ENCODE data around the gene DUSP18.

The DUSP18 gene

GRCh38 chr22:30662040-30662439, 5.6 kb downstream of the DUSP18 start:
- peaks cover 52% of the 10 kb centered on the region for H3K36me3 Mint-ChIP-seq
- H3K27me3 Mint-ChIP-seq, result no peaks in the 10 kb centered on the region
- H3K4me3 Mint-ChIP-seq, result no peak overlapping the region
- no peak for ATAC-seq
- peaks cover 24% of the 10 kb centered on the region for H3K4me1 Mint-ChIP-seq
- H3K9me3 Mint-ChIP-seq, result no peaks in the 10 kb centered on the region
- H3K27ac Mint-ChIP-seq, result no peak overlapping the region

GRCh38 chr22:30655532-30655931, 12.1 kb downstream of the DUSP18 start:
- H3K27ac Mint-ChIP-seq, result no peak overlapping the region
- peaks cover 32% of the 10 kb centered on the region for H3K36me3 Mint-ChIP-seq
- H3K4me1 Mint-ChIP-seq, result peaks cover 4% of the 10 kb centered on the region
- no peaks in the 10 kb centered on the region for H3K27me3 Mint-ChIP-seq
- H3K9me3 Mint-ChIP-seq, result no peaks in the 10 kb centered on the region
- H3K4me3 Mint-ChIP-seq, result no peak overlapping the region
- no peak for ATAC-seq

GRCh38 chr22:30654361-30654760, 13.3 kb downstream of the DUSP18 start:
- Mint-ChIP-seq H3K4me3 (no peak overlapping the region), H3K27me3 (no peaks in the 10 kb centered on the region), H3K27ac (no peak overlapping the region), H3K9me3 (no peaks in the 10 kb centered on the region), H3K36me3 (peaks cover 21% of the 10 kb centered on the region), H3K4me1 (peaks cover 12% of the 10 kb centered on the region)
- no peak for ATAC-seq

DNA sequence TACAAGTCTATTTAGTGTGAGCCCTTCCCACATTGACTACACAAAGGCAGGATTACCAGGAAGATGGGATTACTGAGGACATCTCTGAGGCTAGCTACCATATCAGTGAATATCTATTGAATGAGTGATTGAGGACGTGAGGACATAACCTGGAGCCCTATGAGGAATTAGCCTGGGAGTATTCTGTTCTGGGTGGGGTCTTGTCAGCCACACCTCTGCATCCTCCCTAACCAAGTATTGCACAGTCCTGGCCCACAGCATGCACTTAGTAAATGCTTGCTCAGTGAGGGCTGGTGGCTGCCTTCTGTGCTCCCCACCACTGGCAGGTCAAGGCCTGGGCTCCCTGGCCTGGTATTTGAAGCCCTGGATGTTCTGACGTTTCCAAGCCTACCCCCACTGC, 14.8 kb downstream of the DUSP18 start:
- no peaks in the 10 kb centered on the region for H3K27me3 Mint-ChIP-seq
- H3K4me1 Mint-ChIP-seq, result peaks cover 26% of the 10 kb centered on the region
- H3K36me3 Mint-ChIP-seq, result peaks cover 9% of the 10 kb centered on the region
- no peaks in the 10 kb centered on the region for H3K9me3 Mint-ChIP-seq
- no peak for ATAC-seq
- H3K27ac Mint-ChIP-seq, result no peak overlapping the region
- no peak overlapping the region for H3K4me3 Mint-ChIP-seq

DNA sequence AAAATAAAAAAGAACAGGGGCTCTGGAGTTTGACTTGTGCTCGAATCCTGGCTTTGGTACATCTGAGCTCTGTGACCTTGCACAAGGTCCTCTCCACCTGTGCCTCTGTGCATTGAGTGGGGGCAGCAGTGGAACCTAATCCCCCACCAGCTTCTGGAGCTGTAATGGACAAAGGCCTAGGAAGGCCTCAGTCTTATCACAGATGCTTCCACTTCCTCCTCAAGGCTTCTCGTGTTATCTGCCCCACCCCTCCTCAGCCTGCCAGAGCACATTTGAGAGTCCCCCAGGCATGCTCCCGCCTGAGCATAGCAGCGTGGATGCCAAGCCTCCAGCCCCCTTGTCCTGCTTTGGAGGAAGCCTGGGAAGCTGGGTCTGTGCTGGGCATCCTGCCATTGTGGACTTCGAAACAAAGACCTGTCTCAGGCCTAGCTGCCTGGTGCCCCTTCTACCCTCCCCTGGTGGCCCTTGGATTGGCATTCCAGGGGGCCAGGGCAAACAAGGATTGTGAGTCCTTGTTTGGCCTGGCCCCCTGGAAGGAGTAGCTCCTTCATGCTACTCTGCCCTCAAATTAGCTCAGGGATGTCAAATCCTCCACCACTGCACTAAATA, 17.1 kb downstream of the DUSP18 start:
- Mint-ChIP-seq H3K4me3 (no peak overlapping the region), H3K27ac (peak overlapping the region; percentile 78), H3K36me3 (peaks cover 9% of the 10 kb centered on the region), H3K9me3 (no peaks in the 10 kb centered on the region), H3K4me1 (peaks cover 27% of the 10 kb centered on the region), H3K27me3 (no peaks in the 10 kb centered on the region)
- no peak for ATAC-seq

DNA sequence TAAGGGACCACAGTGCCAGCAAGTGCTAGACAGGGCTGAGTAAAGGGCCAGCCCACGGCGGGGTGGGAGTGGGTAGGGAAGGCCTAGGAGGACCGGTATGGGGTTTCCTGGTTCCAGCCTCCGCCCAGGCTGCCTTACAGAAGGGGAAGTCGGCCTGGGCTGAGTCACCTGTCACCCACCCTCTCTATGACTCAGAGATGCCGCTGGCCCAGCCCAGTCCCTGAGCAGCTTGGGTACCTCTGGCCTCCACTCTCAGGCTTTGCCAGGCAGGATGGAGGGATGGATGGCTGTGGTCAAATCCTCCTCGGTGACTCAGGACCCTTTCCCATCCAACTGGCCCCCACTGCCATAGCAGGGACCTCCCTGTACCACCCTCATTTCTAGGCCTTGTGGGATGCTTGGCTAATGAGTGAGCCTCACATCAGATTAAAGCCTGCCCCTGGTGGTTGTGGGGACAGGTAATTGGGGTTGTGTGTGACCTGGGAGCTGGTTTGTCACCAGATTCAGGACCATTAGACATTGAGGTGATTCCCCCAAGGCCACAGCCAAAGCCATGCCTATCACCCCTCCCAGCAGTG, 18.2 kb downstream of the DUSP18 start:
- peaks cover 5% of the 10 kb centered on the region for H3K36me3 Mint-ChIP-seq
- ATAC-seq, result peak; percentile 97

GRCh38 chr22:30648825-30649224, 18.9 kb downstream of the DUSP18 start:
- no peak overlapping the region for H3K4me3 Mint-ChIP-seq
- H3K27me3 Mint-ChIP-seq, result no peaks in the 10 kb centered on the region
- peak overlapping the region; percentile 78 for H3K27ac Mint-ChIP-seq
- no peaks in the 10 kb centered on the region for H3K36me3 Mint-ChIP-seq
- no peaks in the 10 kb centered on the region for H3K9me3 Mint-ChIP-seq
- H3K4me1 Mint-ChIP-seq, result peaks cover 34% of the 10 kb centered on the region
- no peak for ATAC-seq

More for the DNA sequence above, 18.2 kb downstream of the DUSP18 start:
- Mint-ChIP-seq H3K9me3 (no peaks in the 10 kb centered on the region), H3K4me1 (peaks cover 27% of the 10 kb centered on the region), H3K27me3 (no peaks in the 10 kb centered on the region), H3K4me3 (no peak overlapping the region), H3K27ac (peak overlapping the region; percentile 78)

- Mint-ChIP-seq H3K4me3 (no peak overlapping the region), H3K27me3 (no peaks in the 10 kb centered on the region), H3K9me3 (no peaks in the 10 kb centered on the region), H3K27ac (no peak overlapping the region), H3K4me1 (peaks cover 44% of the 10 kb centered on the region), H3K36me3 (no peaks in the 10 kb centered on the region)
- ATAC-seq, result no peak
Measured at GRCh38 chr22:30647536-30647935, 20.1 kb downstream of the DUSP18 start.

- H3K36me3 Mint-ChIP-seq, result no peaks in the 10 kb centered on the region
- H3K27ac Mint-ChIP-seq, result no peak overlapping the region
- H3K9me3 Mint-ChIP-seq, result no peaks in the 10 kb centered on the region
- H3K27me3 Mint-ChIP-seq, result no peaks in the 10 kb centered on the region
- peaks cover 44% of the 10 kb centered on the region for H3K4me1 Mint-ChIP-seq
- no peak overlapping the region for H3K4me3 Mint-ChIP-seq
- ATAC-seq, result no peak
Measured at GRCh38 chr22:30646518-30647160, 21.0 kb downstream of the DUSP18 start.

GRCh38 chr22:30643055-30643875, 24.4 kb downstream of the DUSP18 start:
- peaks cover 6% of the 10 kb centered on the region for H3K36me3 Mint-ChIP-seq
- H3K27me3 Mint-ChIP-seq, result no peaks in the 10 kb centered on the region
- peak overlapping the region; percentile 16 for H3K27ac Mint-ChIP-seq
- H3K4me1 Mint-ChIP-seq, result peaks cover 22% of the 10 kb centered on the region
- peak; percentile 7 for ATAC-seq
- H3K9me3 Mint-ChIP-seq, result peaks cover 3% of the 10 kb centered on the region
- H3K4me3 Mint-ChIP-seq, result no peak overlapping the region

DNA sequence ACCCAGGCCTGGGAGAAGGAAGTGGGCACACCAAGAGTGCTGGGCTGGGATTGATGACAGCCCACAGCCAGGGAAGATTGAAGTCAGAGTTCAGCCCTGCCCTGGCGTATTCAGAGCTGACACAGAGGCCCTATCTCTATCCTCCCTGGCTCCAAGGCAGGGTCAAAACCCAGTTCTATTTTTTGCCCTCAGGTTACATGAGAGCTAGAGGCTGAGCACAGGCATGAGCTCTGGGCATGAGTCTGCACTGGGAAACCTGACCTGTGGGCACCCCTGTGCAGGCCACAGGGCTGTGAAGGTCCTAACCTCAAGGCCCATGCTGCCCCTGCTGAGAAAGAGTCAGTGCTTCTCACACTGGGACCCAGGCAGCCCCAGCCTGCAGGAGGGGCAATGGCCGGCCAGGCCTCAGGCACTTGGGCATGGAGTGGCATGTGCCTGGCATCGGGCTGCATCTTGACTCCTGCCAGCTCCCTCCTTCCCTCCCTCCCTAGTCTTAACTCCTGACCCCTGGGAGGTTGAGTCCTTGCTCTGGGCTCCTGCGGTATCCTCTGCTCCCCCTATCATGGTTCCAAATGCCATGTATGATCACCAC, 26.7 kb downstream of the DUSP18 start:
- peaks cover 28% of the 10 kb centered on the region for H3K4me1 Mint-ChIP-seq
- peaks cover 3% of the 10 kb centered on the region for H3K9me3 Mint-ChIP-seq
- H3K36me3 Mint-ChIP-seq, result peaks cover 6% of the 10 kb centered on the region
- ATAC-seq, result no peak
- no peak overlapping the region for H3K27ac Mint-ChIP-seq
- H3K4me3 Mint-ChIP-seq, result no peak overlapping the region
- no peaks in the 10 kb centered on the region for H3K27me3 Mint-ChIP-seq

GRCh38 chr22:30640361-30640760, 27.3 kb downstream of the DUSP18 start:
- peaks cover 6% of the 10 kb centered on the region for H3K36me3 Mint-ChIP-seq
- no peaks in the 10 kb centered on the region for H3K27me3 Mint-ChIP-seq
- peaks cover 31% of the 10 kb centered on the region for H3K4me1 Mint-ChIP-seq
- H3K27ac Mint-ChIP-seq, result no peak overlapping the region
- peaks cover 3% of the 10 kb centered on the region for H3K9me3 Mint-ChIP-seq
- ATAC-seq, result no peak
- no peak overlapping the region for H3K4me3 Mint-ChIP-seq

DNA sequence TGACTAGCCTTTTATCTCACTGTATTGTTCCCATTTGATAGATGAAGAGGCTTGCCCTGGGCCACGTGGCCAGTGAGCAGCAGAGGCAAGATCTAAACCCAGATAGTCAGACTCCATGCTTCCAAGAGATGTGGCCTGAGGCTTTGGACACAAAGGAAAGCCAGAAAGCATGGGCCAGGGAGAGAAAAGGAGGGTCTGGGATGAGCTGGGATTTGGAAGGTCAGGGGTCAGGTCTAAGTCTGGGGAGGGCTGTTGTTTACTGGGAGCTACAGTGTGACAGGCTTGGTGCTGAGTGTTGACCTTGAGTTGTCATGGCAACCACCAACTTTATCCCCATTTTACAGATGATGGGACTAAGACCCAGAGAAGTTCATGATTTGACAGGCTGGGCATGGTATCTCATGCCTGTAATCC, 30.0 kb downstream of the DUSP18 start:
- Mint-ChIP-seq H3K4me3 (no peak overlapping the region), H3K36me3 (peaks cover 6% of the 10 kb centered on the region), H3K4me1 (peaks cover 25% of the 10 kb centered on the region), H3K27ac (no peak overlapping the region), H3K27me3 (no peaks in the 10 kb centered on the region), H3K9me3 (peaks cover 3% of the 10 kb centered on the region)
- ATAC-seq, result no peak

DNA sequence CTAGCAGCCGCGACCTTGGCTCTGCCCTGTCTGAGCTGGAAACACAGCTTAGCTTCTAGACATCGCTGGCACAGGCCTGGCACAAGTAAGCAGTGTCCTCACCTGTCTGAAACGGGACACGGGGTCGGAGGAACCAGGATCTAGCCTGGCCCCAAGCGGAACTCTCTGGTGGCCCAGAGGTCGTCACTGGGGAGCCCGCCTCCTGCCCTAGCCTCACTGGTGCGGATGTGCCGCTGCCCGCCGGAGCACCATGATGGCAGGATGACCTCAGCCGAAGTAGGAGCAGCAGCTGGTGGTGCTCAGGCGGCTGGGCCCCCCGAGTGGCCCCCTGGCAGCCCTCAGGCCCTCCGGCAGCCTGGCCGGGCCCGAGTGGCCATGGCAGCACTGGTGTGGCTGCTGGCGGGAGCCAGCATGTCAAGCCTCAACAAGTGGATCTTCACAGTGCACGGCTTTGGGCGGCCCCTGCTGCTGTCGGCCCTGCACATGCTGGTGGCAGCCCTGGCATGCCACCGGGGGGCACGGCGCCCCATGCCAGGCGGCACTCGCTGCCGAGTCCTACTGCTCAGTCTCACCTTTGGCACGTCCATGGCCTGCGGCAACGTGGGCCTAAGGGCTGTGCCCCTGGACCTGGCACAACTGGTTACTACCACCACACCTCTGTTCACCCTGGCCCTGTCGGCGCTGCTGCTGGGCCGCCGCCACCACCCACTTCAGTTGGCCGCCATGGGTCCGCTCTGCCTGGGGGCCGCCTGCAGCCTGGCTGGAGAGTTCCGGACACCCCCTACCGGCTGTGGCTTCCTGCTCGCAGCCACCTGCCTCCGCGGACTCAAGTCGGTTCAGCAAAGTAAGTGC, 31.2 kb downstream of the DUSP18 start:
- H3K9me3 Mint-ChIP-seq, result peaks cover 3% of the 10 kb centered on the region
- peak overlapping the region; percentile 82 for H3K4me3 Mint-ChIP-seq

More for the DNA sequence above, 31.2 kb downstream of the DUSP18 start:
- H3K27me3 Mint-ChIP-seq, result no peaks in the 10 kb centered on the region
- peaks cover 6% of the 10 kb centered on the region for H3K36me3 Mint-ChIP-seq
- H3K27ac Mint-ChIP-seq, result peak overlapping the region; percentile 83
- no peak for ATAC-seq
- H3K4me1 Mint-ChIP-seq, result peaks cover 25% of the 10 kb centered on the region
